HG02885 (cell line): ENCODE data around the gene KLHL11.
"Not testable (repeated sequence)": the region's sequence is repeated elsewhere in the genome, so short reads cannot be mapped to it uniquely, and the experiment has no call there.

ENCODE experiments used
- ATAC-seq: cut with Tn5 transposase; IDR thresholded peaks from one replicate; pipeline ENCODE4 v1.9.1; 2021; ENCODE audit warnings: mild to moderate bottlenecking; ENCODE audit not compliant: unreplicated experiment, poor library complexity

Gene KLHL11

DNA sequence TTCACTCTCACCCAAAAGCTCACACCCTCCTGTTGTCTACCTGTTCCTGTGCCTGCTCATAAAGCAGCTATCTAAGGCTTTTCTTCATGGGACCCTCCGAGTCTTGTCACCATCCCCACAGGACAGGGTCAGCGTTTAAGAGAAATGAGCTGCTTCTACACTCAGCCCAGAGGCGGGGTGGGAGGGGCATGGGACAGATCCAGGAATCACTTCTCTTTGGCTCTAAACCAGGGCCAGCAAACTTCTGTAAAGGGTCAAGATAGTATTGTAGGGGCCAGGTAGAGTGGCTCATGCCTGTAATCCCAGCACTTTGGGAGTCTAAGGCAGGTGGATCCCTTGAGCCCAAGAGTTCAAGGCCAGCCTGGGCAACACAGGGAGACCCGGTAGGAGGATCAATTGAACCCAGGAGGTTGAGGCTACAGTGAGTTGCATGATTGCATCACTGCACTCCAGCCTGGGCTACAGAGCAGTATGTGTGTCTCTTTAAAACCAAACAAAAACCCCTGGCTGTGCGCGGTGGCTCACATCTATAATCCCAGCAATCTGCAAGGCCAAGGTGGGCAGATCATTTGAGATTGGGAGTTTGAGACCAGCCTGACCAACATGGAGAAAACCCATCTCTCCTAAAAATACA is 23.2 kb upstream of the KLHL11 start:
- no peak for ATAC-seq

DNA sequence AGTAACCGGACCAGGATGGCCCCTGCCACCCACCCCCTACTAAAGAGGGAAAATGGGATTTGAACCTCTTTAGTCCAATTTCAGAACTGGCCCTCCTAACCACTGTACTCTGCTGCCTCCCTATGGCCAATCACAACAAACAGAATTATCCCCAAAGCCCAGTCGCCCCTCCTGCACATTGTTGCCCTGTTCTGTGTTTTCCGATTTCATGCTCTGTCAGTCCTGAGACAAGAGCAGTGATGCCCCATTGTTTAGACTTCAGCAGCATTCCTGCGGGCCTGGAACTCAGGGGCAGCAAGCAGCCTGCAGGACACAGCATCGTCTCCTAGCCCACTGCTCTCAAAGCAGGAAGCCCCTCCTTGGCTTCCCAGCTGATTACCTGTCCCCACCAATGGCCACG is 20.5 kb upstream of the KLHL11 start:
- no peak for ATAC-seq

DNA sequence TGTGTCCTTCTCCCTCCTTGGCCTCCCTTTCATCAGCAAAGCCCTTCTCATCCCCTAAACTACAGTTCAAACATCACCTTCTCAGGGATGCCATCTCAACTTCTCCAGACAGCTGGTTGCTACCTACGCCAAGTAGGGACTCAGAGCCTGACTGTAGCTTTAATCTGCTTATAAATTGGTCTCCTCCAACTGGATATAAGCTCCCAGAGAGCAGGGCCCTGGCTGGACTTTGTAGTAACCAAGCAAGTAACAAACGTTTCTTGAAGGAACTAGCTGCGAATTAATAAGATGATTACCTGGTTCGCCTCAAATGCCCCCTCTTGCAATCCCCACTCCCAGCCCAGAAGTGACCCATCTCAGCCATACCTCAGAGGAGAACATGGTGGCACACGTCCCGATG is 17.5 kb upstream of the KLHL11 start:
- no peak for ATAC-seq

DNA sequence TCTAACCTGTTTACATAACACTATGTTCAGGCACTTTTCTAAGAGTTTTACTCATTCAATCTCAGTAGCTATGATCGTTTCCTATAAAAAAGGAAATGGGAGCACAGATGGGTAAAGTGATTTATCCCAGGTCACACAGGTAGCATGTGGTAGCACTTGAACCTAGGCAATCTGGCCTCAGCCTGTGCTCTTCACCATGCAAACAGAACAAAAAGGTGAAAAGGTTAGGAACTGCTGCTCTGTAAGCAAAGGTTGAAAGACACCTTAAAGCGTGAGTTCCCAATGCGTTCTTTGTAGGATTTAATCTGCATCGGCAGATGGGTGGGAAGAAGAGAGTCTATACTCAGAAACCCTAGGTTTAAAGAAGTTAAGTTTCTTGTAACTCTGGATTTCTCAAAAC is 14.9 kb upstream of the KLHL11 start:
- no peak for ATAC-seq

DNA sequence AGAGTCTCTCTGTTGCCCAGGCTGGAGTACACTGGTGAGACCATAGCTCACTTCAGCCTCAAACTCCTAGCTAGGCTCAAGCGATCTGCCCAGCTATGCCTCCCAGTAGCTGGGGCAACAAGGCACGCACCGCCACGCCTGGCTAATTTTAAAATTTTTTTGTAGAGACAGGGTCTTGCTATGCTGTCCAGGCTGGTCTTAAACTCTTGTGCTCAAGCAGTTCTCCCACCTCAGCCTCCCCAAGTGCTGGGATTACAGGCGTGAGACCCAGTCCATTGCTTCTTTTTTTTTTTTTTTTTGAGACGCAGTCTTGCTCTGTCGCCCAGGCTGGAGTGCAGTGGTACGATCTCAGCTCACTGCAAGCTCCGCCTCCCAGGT is 9.1 kb upstream of the KLHL11 start:
- ATAC-seq: not testable (repeated sequence)

DNA sequence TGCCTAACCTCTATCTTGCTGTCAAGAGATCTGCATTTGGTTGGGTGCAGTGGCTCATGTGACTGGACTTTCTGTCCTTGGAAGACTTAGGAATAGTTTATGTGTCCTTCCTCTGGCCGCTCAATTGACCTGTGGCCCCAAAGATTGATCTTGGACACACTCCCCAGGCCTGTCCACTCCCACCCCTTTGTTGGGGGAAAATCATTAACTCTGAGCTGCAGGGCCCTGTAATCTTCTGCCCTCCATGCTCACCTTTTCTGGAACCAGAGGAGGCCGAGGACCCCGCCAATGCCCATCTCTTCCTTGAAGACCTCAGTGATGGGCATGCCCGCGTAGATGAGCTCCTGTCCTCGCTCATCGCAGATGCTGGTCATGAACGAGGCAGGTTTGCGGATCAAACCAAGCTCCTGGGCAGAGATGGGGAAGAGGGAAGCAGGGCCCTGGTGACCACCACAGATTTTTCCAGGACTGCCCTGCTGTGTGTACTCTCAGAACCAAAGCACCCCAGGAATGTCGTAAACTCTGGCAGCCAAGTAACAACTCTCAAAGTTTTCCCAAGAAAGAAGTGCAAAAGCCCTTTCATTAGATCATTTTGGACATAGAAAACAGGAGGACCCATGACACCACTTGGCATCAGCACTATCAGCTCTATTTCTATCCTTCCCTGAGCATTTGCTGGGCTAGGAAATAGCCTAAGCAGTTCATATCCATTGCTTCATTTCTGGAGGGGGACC is 8.5 kb upstream of the KLHL11 start:
- ATAC-seq: no peak

DNA sequence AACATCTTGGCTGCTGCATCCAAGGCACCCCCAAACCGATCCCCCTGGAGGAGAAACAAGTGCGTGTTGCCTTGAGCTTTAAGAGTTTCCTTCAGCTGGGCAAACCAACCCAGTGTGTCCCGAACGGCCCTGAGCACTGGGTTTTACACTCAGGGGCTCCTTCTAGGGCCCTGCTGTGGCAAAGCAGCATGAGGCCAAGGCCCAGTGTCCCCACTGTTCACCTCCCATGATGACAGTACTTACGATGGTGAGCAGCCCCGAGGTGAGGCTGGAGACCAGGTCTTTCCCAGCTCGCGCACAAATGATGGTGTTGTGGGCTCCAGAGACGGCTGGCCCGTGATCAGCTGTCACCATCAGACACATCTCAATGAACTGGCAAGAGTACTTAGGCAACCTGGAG is 6.6 kb upstream of the KLHL11 start:
- no peak for ATAC-seq

DNA sequence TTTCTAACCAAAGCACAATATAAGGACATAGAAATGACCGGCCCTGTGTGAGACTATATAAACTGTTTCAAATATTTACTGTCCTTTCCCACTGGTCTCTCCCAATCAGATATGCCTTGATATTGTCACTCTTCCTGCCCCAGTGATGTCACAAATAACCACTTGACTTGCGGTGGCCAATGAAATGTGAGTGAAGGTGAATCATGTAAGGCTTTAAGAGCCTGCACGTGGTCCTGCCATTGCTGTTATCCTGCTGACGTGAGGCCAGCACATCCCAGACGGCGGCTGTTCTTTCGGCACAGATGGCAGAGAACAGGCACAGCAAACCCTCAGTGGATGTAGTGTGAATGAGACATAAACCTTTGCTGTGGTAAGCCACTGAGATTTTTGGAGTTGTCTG is 5.4 kb upstream of the KLHL11 start:
- no peak for ATAC-seq

DNA sequence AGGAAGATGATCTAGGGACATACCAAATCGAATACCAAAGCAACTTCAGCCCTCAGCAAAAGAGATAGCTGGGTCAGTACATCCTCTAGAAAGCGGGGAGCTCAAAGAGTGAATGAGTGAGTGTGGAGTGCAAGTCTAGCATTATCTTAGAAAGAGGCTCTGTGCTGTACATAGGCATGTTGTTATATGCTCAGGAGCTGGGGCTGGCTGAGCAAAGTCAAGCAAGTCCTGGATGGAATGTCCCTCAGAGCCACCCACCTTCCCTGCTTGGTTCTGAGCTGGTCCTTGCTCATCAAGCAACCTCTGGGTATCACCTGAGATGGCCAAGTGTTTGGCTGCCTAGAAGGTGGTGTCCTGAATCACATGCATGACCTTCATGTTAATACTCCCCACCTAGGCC is 4.9 kb upstream of the KLHL11 start:
- no peak for ATAC-seq

DNA sequence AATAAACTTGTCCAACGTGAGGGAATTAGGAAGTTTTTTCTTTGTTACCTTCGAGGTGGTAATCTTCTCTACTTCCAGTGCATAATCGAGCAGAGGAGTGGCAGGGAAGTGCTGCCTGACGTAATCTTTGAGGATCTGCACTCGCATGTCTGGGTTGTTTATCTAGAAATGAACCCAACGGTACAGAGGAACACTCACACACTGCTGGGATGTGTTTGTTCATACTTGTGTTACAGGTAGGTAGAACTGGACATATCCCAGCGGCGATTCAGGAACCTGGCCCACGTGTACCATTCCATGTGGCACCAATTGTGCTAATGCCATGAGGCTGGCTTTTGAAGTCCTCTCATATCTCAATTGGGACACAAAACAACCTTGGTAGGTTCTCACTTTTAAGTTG is 4.2 kb upstream of the KLHL11 start:
- no peak for ATAC-seq

DNA sequence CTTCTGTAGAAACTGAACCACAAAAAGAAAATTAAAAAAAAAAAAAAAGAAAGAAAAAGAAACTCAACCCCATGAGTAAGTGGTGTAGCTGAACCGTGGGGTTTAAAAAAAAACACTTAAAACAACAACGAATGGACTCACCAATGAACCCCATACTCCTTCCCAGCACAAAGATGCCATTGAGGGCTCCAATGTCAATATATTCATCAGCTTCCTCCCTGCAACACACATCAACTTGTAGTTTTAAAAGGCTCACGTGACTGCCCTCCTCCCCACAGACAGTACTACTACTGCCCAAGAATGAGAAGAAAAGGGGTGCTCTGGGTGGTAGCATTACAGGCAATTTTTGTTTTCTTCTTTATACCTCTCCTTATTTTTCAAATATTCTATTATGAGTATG is 3.3 kb upstream of the KLHL11 start:
- no peak for ATAC-seq

DNA sequence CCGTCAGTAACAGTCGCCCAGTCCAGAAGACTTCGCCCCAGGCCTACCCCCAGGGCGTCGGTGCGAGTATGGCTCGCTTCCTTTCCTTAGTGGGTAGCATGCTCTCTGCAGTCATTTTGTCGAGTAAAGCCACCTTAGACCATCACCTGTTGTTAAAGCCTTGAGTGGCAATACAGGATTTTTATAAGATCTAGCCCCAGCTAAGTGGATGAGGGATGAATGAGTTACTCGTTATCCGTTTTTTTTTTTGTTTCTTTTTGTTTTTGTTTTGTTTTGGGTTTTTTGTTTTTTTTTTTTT is 322 bp upstream of the KLHL11 start:
- no peak for ATAC-seq

DNA sequence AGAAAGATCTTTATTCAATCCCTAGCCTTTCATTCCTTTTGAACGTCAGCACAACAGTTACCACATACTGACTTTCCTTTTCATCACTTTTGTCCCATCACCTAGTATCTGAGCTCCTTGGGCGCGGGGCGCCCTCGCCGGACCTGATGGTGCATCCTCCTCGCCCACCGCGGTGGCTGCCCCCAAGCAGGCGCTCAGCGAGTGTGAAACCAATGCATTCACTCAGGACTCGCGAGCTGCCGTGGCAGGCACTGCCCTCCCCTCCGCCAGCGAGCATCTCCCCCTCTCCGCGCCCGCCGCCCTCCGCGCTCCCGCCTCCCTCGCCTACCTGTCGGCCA is 756 bp downstream of the KLHL11 start:
- peak; percentile 22 for ATAC-seq

DNA sequence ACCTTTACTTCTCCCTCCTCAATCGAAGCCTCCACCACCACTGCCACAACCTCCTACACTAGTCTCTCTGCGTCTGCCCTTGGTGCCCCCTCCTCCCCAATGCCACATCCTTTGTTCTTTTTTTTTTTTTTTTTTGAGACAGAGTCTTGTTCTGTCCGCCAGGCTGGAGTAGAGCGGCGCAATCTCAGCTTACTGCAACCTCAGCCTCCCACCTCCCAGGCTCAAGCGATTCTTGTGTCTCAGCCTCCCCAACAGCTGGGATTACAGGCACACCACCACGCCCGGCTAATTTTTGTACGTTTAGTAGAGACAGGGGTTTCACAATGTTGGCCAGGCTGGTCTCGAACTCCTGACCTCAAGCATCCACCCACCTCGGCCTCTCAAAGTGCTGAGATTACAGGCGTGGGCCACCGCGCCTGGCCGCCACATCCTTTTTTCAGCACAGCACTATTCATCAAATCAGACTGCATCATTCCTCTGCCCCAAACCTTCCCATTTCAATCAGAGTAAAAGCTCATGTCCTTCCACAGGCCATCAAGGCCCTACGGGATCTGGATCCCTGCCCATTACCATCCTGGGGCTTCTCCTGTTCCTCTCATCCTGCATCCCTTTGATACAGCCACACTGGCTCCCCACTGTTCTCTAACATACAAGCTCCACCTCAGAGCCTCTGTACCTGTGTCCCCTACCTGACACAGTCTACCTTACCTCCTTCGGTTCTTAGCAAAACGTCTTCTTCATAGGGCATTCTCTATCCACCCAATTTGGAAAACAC is 2.0 kb downstream of the KLHL11 start:
- no peak for ATAC-seq

DNA sequence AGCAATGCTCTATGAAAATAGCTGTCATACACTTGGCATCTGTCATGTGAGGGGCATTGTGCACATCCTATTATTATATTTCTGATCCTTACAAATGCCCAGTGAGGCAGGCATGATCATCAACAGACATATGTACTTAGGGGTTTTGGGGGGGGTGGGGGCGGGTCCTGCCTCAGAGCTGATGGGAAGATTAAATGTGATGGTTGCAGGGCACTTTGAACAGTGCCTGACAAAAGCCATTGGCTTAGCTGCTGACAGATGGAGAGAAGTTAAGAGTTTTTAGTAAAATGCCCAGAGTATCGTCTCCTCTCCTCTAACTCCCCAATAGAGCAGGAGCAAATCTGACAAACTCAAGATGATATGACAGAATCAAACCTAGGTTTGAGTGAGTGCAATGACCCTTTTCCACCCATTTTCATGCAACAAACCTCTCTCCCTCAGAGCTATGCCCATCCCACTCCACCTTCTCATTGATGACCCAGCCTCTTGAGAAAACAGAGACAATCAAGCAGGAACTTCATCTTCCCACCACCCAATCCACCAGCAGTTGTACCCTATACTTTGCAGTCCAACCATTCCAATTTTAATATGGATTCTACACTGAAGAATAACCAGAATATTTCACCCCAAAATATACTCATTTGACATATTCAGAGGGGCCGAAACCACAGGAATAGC is 4.8 kb downstream of the KLHL11 start:
- no peak for ATAC-seq

DNA sequence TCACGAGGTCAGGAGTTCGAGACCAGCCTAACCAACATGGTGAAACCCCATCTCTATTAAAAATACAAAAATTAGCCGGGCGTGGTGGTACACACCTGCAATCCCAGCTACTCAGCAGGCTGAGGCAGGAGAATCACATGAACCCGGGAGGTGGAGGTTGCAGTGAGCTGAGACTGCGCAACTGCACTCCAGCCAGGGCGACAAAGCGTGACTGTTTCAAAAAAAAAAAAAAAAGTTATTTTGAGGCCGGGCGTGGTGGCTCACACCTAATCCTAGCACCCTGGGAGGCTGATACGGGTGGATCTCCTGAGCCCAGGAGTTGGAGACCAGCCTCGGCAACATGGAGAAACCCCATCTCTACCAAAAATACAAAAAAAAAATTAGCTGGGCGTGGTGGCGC is 13.8 kb downstream of the KLHL11 start:
- ATAC-seq: not testable (repeated sequence)

DNA sequence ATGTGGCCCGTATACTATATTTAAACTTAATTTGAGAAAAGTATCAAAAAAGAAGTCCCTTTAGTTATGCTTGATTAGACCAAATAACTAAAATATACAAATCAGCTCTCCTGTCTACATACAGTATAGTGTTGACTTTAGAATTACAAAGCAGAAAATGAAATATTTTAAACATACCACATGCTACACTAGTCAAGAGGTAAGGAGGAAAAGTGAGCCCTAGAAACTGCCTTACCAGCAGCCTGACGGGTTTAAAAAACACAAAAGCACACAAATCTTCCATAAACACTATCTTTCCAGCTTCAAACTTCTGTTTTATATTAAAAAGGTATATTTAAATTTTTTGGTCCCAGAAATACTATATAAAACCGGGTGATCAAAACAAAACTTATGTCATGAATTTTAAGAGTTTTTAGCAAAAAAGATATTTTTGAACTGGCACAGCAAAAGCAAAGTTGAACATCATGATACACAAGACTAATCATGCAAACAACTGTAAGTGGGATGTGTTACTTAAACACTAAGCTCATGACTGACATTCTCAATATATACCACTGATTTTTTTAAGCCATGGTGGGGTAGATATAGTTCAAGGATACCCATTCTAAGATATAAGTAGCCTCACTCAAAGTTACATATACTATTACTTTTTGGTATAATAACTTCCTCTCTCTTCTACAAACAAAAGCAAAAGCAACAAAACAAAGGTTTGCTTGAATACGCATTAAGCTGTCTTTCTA is 15.8 kb downstream of the KLHL11 start:
- no peak for ATAC-seq

DNA sequence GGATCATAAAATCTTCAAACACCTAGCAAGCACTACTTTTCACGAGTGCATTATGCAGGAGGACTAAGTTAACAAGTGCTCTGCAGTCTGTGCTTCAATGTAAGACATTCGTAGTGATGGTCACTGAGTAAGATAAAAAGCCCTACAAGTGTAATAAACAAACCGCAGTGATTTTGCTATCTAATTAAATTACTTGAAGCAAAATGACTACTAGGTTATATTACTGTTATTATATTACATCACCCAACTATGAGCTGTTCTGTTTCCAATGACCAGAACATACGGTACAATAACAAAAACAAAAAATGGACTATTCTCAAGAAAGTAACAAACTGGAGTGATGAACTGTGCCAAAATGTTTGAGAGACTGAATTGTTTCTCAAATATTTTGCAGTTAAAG is 16.4 kb downstream of the KLHL11 start:
- no peak for ATAC-seq

DNA sequence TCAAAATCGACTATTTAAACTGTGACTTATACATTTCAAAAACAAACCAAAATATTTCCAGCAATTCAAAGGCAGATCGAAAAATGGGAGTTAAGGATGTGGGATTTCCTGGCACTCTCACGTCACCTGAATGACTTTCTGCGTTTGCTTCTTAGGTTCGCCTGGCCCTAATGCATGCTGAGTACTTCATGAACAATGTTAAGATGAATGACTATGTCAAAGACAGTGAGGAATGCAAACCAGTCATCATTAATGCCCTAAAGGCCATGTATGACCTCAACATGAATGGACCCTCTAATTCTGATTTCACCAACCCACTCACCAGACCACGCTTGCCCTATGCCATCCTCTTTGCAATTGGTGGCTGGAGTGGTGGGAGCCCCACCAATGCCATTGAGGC is 20.3 kb downstream of the KLHL11 start:
- no peak for ATAC-seq

DNA sequence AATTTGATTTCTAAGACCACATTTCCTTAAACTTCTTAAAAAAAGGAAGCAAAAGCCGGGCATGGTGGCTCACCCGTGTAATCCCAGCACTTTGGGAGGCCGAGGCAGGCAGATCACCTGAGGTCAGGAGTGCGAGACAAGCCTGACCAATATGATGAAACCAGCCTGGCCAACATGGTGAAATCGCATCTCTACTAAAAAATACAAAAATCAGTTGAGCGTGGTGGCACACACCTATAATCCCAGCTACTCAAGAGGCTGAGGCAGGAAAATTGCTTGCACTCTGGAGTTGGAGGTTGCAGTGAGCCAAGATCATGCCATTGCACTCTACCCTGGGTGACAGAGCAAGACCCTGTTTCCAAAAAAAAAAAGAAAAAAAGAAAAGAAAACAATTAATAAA is 24.4 kb downstream of the KLHL11 start:
- ATAC-seq: not testable (repeated sequence)

DNA sequence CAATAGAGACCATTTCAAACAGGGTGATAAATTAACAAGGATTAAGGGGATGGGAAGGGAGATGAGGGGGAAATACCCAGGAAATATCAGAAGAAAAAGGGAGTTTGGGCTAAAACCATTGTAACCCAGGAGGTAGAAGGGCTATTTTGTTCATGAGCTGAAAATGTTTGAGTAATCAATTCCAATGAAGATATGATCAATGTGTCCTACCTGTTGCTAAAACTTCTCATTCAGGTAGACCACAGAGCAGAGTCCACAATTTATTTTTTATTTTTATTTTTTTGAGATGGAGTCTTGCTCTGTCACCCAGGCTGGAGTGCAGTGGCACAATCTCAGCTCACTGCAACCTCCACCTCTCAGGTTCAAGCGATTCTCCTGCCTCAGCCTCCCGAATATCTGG is 25.8 kb downstream of the KLHL11 start:
- not testable (repeated sequence) for ATAC-seq
